K562 (cell line): ENCODE measurements around the gene CEP43. TPM values are rescaled to one million over a fixed set of nuclear protein-coding genes. Genes with fewer than 3 reads are reported as not detected.

Experiments used
- ATAC-seq: fragments of 200-7000 bp; cut with Tn5 transposase; 3 replicates; pipeline ENCODE4 v1.9.1; 2020; ENCODE audit warnings: moderate library complexity
- BruUV-seq: library from RNA; stranded (reverse); fragments of 400-500 nt; replicated peaks from 2 replicates; lab custom pipeline; 2021; lab: Mats Ljungman, UMichigan
- CTCF ChIA-PET: fragments of 300-600 bp; formaldehyde crosslinking; extraction: SDS; loops from one replicate; lab custom pipeline; 2021; ENCODE audit warnings: low intra/inter-chr PET ratio; lab: Yijun Ruan, JAX
- POLR2A ChIA-PET: fragments of 300-600, 350-650 bp; sonication (Branson Sonifier 250); formaldehyde crosslinking; extraction: SDS; loops from one replicate; lab custom pipeline; 2021; ENCODE audit warnings: antibody characterized with exemption, inconsistent platforms; lab: Yijun Ruan, JAX
- DNase-seq, 4 experiments: peaks; one replicate each; pipeline versions ENCODE4 v3.0.0 to v3.0.0-alpha.2; 2011 to 2018; ENCODE audit warnings: low spot score in 3 of 4, mixed read lengths in 3 of 4; ENCODE audit errors: extremely low read depth in 1 of 4
- FAIRE-seq: peaks from 2 replicates; lab custom pipeline; 2011; peaks lifted over from hg19 to GRCh38; lab: Jason Lieb, UNC
- H2AFZ ChIP-seq: 2 replicates; pipeline ENCODE4 v1.6.0; 2011; ENCODE audit warnings: low read depth, low read length, control low read depth, inconsistent platforms
- H3K27ac ChIP-seq: fragments of 200-600 bp; 3 replicates; pipeline ENCODE4 v1.8.0; 2011; ENCODE audit warnings: low read depth, mild to moderate bottlenecking, control low read depth, inconsistent platforms, low read length, moderate library complexity, mixed read lengths; ENCODE audit errors: extremely low read depth
- H3K27me3 ChIP-seq, 2 experiments: fragments of 300-600 bp in 1 of 2; 2 replicates in 1 of 2; 3 replicates in 1 of 2; pipeline versions ENCODE4 v1.6.0 to v1.8.0; 2011; ENCODE audit warnings: inconsistent platforms in 2 of 2, low read length in 2 of 2, mild to moderate bottlenecking in 1 of 2, mixed read lengths in 1 of 2, moderate library complexity in 1 of 2; ENCODE audit not compliant: control insufficient read depth in 2 of 2, insufficient read depth in 2 of 2
- H3K36me3 ChIP-seq: fragments of 300-600 bp; 3 replicates; pipeline ENCODE4 v1.8.0; 2011; ENCODE audit warnings: mild to moderate bottlenecking, low read length, inconsistent platforms; ENCODE audit not compliant: control insufficient read depth, insufficient read depth
- H3K4me1 ChIP-seq, 2 experiments: fragments of 200-600 bp in 1 of 2; replicated peaks in 1 of 2; 2 replicates in 1 of 2; 3 replicates in 1 of 2; pipeline versions ENCODE4 v1.5.1 to v1.8.0; 2011; ENCODE audit warnings: inconsistent platforms in 2 of 2, low read length in 2 of 2, mild to moderate bottlenecking in 1 of 2, mixed read lengths in 1 of 2, moderate library complexity in 1 of 2; ENCODE audit not compliant: control insufficient read depth in 2 of 2, insufficient read depth in 2 of 2
- H3K4me2 ChIP-seq: 2 replicates; pipeline ENCODE4 v1.6.1; 2011; ENCODE audit warnings: low read length, control low read depth, inconsistent platforms, mixed read lengths; ENCODE audit not compliant: insufficient read depth
- H3K4me3 ChIP-seq: fragments of 200-600 bp; sonication (generic), shearing (Covaris generic); 2 replicates; pipeline ENCODE4 v1.5.1; 2016; ENCODE audit warnings: control low read depth, inconsistent platforms
- H3K79me2 ChIP-seq: fragments of 200-600 bp; 3 replicates; pipeline ENCODE4 v1.8.0; 2011; ENCODE audit warnings: low read length, inconsistent platforms; ENCODE audit not compliant: control insufficient read depth, insufficient read depth
- H3K9ac ChIP-seq, 2 experiments: 2 replicates each; pipeline versions ENCODE4 v1.6.0 to v1.6.1; 2011; ENCODE audit warnings: low read depth in 2 of 2, low read length in 2 of 2, control low read depth in 1 of 2, inconsistent platforms in 1 of 2, mild to moderate bottlenecking in 1 of 2, mixed read lengths in 1 of 2; ENCODE audit not compliant: insufficient read depth in 1 of 2
- H3K9me1 ChIP-seq: one replicate; pipeline ENCODE4 v1.6.0; 2011; ENCODE audit warnings: inconsistent platforms, mild to moderate bottlenecking, low read length, moderate library complexity; ENCODE audit not compliant: control insufficient read depth, insufficient read depth
- H3K9me3 ChIP-seq: replicated peaks from 2 replicates; pipeline ENCODE4 v1.5.1; 2011; ENCODE audit warnings: low read depth, low read length, inconsistent platforms; ENCODE audit not compliant: control insufficient read depth, insufficient read depth
- H4K20me1 ChIP-seq: replicated peaks from 2 replicates; pipeline ENCODE4 v1.6.1; 2011; ENCODE audit warnings: low read length, inconsistent platforms, mixed read lengths; ENCODE audit not compliant: control insufficient read depth, insufficient read depth
- CREBBP ChIP-seq: IDR thresholded peaks from one replicate; pipeline ENCODE4 v1.6.1; 2012; ENCODE audit warnings: low read depth, mild to moderate bottlenecking, control low read depth, inconsistent platforms, low read length
- HDAC6 ChIP-seq: IDR thresholded peaks from 2 replicates; pipeline ENCODE4 v1.6.1; 2012; ENCODE audit warnings: low read depth, mild to moderate bottlenecking, control low read depth, inconsistent platforms, low read length, moderate library complexity
- HOXB6 ChIP-seq: fragments of 250-450 bp; sonication (Bioruptor Pico); IDR thresholded peaks from 2 replicates; pipeline ENCODE4 v1.5.1; 2022; ENCODE audit warnings: mild to moderate bottlenecking, borderline replicate concordance
- NELFE ChIP-seq: IDR thresholded peaks from 2 replicates; pipeline ENCODE4 v1.6.1; 2011; ENCODE audit warnings: mild to moderate bottlenecking; ENCODE audit not compliant: insufficient read depth, insufficient read length
- NFE2L1 ChIP-seq: fragments of 450-650 bp; IDR thresholded peaks from 2 replicates; pipeline ENCODE4 v1.6.1; 2016; ENCODE audit warnings: missing genetic modification characterization, low read depth, mild to moderate bottlenecking, missing compliant biosample characterization, moderate library complexity, borderline replicate concordance
- RCOR1 ChIP-seq, 2 experiments: IDR thresholded peaks; 2 replicates each; pipeline ENCODE4 v1.6.1; 2012; ENCODE audit warnings: low read depth in 2 of 2, low read length in 2 of 2, borderline replicate concordance in 1 of 2, improper control_type of control experiment in 1 of 2
- RFX7 ChIP-seq: fragments of 250-450 bp; sonication (Bioruptor Pico); IDR thresholded peaks from 2 replicates; pipeline ENCODE4 v1.5.1; 2021; ENCODE audit warnings: mild to moderate bottlenecking
- SMAD1 ChIP-seq: fragments of 150-350 bp; IDR thresholded peaks from 2 replicates; pipeline ENCODE4 v1.6.1; 2014; ENCODE audit warnings: low read length, low read depth; ENCODE audit not compliant: partially characterized antibody
- TCF7L2 ChIP-seq: fragments of 150-350 bp; IDR thresholded peaks from 2 replicates; pipeline ENCODE4 v1.6.1; 2016; ENCODE audit warnings: low read depth, mild to moderate bottlenecking, low read length, moderate library complexity
- TEAD2 ChIP-seq: fragments of 450-650 bp; IDR thresholded peaks from 2 replicates; pipeline ENCODE4 v1.6.1; 2016; ENCODE audit warnings: missing genetic modification characterization, control low read depth, missing compliant biosample characterization
- ZNF561 ChIP-seq: fragments of 450-650 bp; formaldehyde crosslinking; conservative IDR thresholded peaks from 2 replicates; pipeline ENCODE4 v1.4.0; 2020; ENCODE audit warnings: mild to moderate bottlenecking, moderate library complexity
- WGBS: fragments of 100-300 bp; shearing (Covaris generic); methylation state at CpG from one replicate; pipeline ENCODE4 v1.1.6; 2016; ENCODE audit warnings: low coverage, mixed read lengths; ENCODE audit not compliant: insufficient coverage; ENCODE audit errors: missing lambda C conversion rate; 5-methylcytosine and 5-hydroxymethylcytosine counted together
- in situ Hi-C: fragments of 300-500 bp; cut with MboI; formaldehyde crosslinking; loops from 4 replicates; pipeline ENCODE4 v1.15.0; 2018; ENCODE audit warnings: inconsistent platforms, mixed read lengths
- intact Hi-C: fragments of 100-400 bp; cut with micrococcal nuclease; formaldehyde crosslinking; loops from 2 replicates; pipeline ENCODE4 v1.14.2; 2022
- polyA plus RNA-seq, 8 experiments: library from polyadenylated mRNA; depleted of rRNA in 4 of 8; stranded (reverse) in 5 of 8; unstranded in 3 of 8; fragments of >200 nt; fragmentation: Nextera tagmentation in 2 of 8; fragmentation: Illumina TruSeq in 1 of 8; extraction: Ambion mirVana in 2 of 8; extraction: Trizol in 1 of 8; gene quantifications; 2 replicates each; pipeline versions ENCODE4 v1.2.1 to v1.2.3, GENCODE V29; 2011 to 2014; ENCODE audit warnings: inconsistent platforms in 1 of 8, missing spikeins in 1 of 8
- total RNA-seq, 7 experiments: library from RNA; depleted of rRNA in 6 of 7; stranded (reverse); fragments of >200 nt in 6 of 7; fragmentation: Illumina TruSeq in 2 of 7; extraction: Trizol in 2 of 7; gene quantifications; 2 replicates each; pipeline versions ENCODE4 v1.2.1 to v1.2.3, GENCODE V29; 2011 to 2021; ENCODE audit warnings: low replicate concordance in 1 of 7

Gene CEP43
- total and polyA plus RNA-seq, 9 of the 15 experiments (the other 6 are each of a cell fraction or from before 2014, with no cell fraction given): 15.2 to 55.7 (median 47.4) TPM

DNA sequence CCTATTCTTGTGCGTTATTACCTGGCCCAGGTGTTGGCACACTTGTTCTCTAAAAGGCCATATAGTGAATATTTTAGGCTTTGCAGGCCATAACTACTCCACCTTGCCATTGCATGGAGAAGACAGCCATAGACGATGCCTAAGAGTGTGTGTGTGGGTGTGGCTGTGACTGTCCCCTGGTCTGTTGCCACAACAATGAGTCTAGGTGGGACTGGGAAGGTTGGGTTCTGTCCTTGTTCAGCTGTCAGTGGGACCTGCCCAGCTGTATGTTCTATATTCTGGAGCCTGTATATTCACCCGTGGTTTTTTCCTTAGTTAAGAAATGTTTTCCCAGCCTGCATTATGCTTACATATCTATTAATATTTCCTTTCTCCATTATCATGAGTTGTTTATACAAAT, 38.6 kb downstream of the CEP43 start:
- DNase-seq: no peak
- TF ChIP-seq TCF7L2: no peak
- TF ChIP-seq CREBBP: no peak
- no peak for TF ChIP-seq SMAD1
- TF ChIP-seq RFX7 (CRISPR knock-in tag): no peak
- TF ChIP-seq TEAD2 (tag): no peak
- no peak for TF ChIP-seq ZNF561 (CRISPR knock-in tag)
- TF ChIP-seq HDAC6: no peak
- TF ChIP-seq HOXB6 (CRISPR knock-in tag): no peak
- TF ChIP-seq RCOR1 (IDR thresholded peaks at IDR 0.05; ENCODE audit: borderline replicate concordance in 1 of 2, low read depth in 2 of 2, low read length in 2 of 2): no peak
- no peak for TF ChIP-seq NELFE
- no peak for TF ChIP-seq NFE2L1
- TF ChIP-seq, all 486 proteins: peak for 0
- intact Hi-C loops: no loop called here
- H3K9me1 ChIP-seq: no peaks in the 10 kb centered on the region
- no peaks in the 10 kb centered on the region for H3K79me2 ChIP-seq
- 76% methylated on average over 3 of the region's 3 CpGs for WGBS
- no peak; the same call in 2 of the 3 replicates for ATAC-seq
- H3K36me3 ChIP-seq: peaks cover 92% of the 10 kb centered on the region
- no peak overlapping the region for H3K27ac ChIP-seq
- H2AFZ ChIP-seq: no peak overlapping the region
- H3K4me2 ChIP-seq: no peak overlapping the region
- no peaks in the 10 kb centered on the region for H3K4me1 ChIP-seq
- no peaks in the 10 kb centered on the region for H3K27me3 ChIP-seq
- no peaks in the 10 kb centered on the region for H4K20me1 ChIP-seq
- CTCF ChIA-PET: no interaction called here
- FAIRE-seq: no peak
- in situ Hi-C loops: no loop called here
- no TSS peak for BruUV-seq
- no peak overlapping the region for H3K9ac ChIP-seq
- POLR2A ChIA-PET: no interaction called here
- H3K9me3 ChIP-seq: no peaks in the 10 kb centered on the region
- H3K4me3 ChIP-seq: no peak overlapping the region
